Measurements from ENCODE around the gene INMT.
"Not testable (repeated sequence)": the region's sequence is repeated elsewhere in the genome, so short reads cannot be mapped to it uniquely, and the experiment has no call there.

The INMT gene

GRCh38 chr7:30751696-30752273 is at the start of gene INMT:
TSS of gene INMT (plus strand) at chr7:30752135. CDS start at chr7:30752151, 16 bp downstream.
- DNase-seq, result no peak
- TF ChIP-seq GATA1 (IDR thresholded peaks at IDR 0.05; ENCODE audit: low read depth, low read length) (no peak), POLR2A (IDR thresholded peaks at IDR 0.05; ENCODE audit: low read length) (no peak)

DNA sequence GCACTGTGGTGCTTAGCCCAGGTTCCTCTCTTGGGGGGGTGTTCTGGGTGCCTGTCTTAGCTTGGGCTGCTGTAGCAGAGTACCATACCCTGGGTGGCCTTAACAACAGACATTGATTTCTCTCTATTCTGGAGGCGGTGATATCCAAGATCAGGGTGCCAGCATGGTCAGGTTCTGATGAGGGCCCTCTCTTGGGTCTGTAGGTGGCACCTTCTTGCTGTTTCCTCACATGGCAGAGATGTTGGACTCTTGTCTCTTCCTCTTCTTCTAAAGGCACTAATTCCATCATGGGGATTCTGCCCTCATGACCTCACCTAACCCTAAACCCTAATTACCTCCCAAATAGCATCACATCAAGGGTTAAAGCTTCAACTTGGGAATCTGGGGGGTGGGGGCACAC is 49.7 kb upstream of the INMT start:
- DNase-seq, result no peak
- no peak for TF ChIP-seq GATA1 (IDR thresholded peaks at IDR 0.05; ENCODE audit: low read depth, low read length)

DNA sequence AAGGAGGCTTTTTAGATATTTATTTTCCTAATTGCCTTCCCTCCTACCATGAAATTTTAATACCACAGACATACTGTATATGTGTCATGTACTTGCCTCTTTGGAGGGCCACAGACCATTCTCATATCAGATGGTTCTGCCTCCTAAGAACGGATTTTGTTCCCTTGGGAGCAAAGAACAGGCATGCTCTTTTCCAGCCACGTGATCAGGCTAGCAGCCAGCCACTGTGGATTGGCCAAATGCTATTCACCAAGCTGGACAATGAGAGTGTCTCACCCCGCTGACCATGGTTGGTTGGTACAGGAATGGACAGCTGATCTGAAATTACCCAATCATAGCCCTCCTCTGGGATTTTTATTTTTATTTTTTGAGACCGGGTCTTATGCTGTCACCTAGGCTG is 48.2 kb upstream of the INMT start:
- DNase-seq, result no peak
- no peak for TF ChIP-seq GATA1 (IDR thresholded peaks at IDR 0.05; ENCODE audit: low read depth, low read length)
- no peak for TF ChIP-seq POLR2A (IDR thresholded peaks at IDR 0.05; ENCODE audit: low read length)

- DNase-seq, result no peak
Measured at GRCh38 chr7:30705008-30705407, 46.9 kb upstream of the INMT start.

DNA sequence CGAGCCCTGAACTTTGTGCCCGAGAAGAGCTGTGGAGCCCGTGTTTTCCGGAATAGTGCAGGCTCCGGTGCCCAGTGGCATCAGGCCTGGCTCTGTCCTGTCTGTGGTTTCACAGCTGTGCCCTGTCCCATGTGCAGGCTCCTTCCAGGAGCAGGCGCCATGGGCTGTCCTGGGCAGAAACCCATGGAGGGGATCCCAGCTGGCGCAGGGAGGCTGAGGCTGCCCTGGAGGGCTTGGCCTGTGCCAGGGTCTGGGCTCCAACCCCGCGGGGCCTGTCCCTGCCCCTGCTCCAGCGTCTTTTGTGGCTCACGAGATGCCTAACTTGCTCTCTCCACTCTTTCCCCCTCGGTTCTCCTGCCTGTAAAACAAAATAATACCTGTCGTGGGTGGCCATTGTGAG is 46.3 kb upstream of the INMT start:
- TF ChIP-seq GATA1 (IDR thresholded peaks at IDR 0.05; ENCODE audit: low read depth, low read length) (no peak), POLR2A (IDR thresholded peaks at IDR 0.05; ENCODE audit: low read length) (no peak)

More at GRCh38 chr7:30705008-30705407, 46.9 kb upstream of the INMT start:
- TF ChIP-seq POLR2A (IDR thresholded peaks at IDR 0.05; ENCODE audit: low read length) (no peak), GATA1 (IDR thresholded peaks at IDR 0.05; ENCODE audit: low read depth, low read length) (no peak)

DNA sequence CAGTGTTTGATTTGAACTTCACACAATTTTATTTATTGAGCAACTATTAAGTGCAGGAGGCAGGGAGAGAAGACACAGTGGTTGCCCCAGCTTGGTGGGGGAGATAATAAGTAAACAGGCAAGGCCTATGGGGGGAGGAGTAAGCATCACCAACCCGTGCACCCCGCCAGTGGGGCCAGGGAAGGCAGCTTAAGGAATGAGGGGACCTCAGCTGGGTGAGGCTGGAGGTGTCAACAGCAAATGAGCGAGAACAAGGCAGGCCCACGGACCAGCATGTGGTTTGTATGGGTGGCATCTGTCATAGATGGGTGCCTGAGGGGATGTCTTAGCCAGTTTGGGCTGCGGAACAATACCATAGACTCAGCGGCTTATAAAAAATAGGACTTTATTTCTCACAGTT is 45.6 kb upstream of the INMT start:
- no peak for DNase-seq
- TF ChIP-seq GATA1 (IDR thresholded peaks at IDR 0.05; ENCODE audit: low read depth, low read length) (no peak), POLR2A (IDR thresholded peaks at IDR 0.05; ENCODE audit: low read length) (no peak)

More for the DNA sequence above, 46.3 kb upstream of the INMT start:
- DNase-seq, result no peak

- DNase-seq, result no peak
- TF ChIP-seq GATA1 (IDR thresholded peaks at IDR 0.05; ENCODE audit: low read depth, low read length) (no peak), POLR2A (IDR thresholded peaks at IDR 0.05; ENCODE audit: low read length) (no peak)
Measured at GRCh38 chr7:30706908-30707307, 45.0 kb upstream of the INMT start.

DNA sequence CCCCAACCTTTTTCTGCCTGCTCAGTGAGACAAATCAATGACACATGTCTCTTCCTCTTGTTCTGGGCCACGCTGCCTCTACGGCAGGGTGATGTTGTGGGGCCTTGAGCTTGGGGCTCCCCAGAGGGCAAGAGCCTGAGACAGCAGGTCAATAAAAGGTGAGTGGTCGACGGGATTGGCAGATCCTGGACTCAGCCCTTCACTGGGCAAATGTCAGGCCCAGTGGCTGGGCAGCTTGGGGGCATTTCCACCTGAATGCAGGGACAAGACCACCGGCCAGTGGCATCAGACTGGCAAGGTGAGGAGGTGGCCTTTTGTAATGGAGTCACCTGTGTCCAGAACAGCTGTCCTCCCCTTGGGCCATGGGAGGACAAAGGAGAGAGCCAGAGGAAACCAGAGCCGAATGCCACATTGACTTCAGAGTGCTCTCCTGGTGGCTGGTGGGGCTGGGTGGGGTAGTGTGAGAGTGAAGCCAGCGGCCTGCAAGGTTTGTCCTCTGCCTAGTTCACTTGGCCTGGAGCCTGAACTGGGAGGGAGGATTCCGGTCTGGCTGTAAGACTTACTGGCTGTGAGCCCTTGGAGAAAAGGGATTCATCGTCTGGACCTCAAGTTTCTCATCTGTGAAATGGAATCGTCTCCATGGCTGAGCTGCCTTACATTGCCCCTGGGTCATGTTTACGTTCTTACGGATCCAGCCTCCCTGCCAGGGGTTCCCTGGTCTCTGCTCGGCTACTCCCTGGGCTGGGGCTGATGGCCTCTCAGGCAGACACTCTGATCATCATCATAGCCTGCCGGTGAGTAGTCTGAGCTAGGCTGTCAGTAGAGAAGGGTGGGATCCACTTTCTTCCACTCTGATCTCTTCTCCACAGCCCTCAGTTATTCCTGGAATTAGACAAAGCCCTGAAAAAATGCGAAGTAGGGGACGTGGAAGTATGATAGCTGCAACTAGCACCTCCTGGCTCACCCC is 44.3 kb upstream of the INMT start:
- no peak for DNase-seq
- TF ChIP-seq GATA1 (IDR thresholded peaks at IDR 0.05; ENCODE audit: low read depth, low read length) (no peak), POLR2A (IDR thresholded peaks at IDR 0.05; ENCODE audit: low read length) (no peak)

DNA sequence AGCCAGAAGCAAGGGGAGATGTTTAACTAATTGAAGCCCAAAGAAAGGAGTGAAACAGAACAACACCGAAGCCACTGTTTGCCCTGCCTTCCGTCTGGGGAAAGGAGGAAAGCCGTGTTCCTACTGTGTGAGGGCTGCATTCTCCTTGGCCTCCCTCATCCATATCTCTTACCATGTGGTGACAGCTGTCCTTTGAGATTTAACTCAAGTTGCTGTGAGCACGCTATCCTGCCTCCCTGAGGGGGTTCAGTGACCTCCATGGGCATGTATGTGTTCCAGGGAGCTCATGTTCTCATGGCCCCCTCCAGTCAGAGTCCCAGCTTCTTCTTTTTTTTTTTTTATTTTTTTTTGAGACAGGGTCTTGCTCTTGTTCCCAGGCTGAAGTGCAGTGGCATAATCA is 43.5 kb upstream of the INMT start:
- TF ChIP-seq GATA1 (IDR thresholded peaks at IDR 0.05; ENCODE audit: low read depth, low read length) (no peak), POLR2A (IDR thresholded peaks at IDR 0.05; ENCODE audit: low read length) (no peak)
- no peak for DNase-seq

- TF ChIP-seq POLR2A (IDR thresholded peaks at IDR 0.05; ENCODE audit: low read length) (no peak), GATA1 (IDR thresholded peaks at IDR 0.05; ENCODE audit: low read depth, low read length) (no peak)
- no peak for DNase-seq
Measured at GRCh38 chr7:30708983-30709382, 43.0 kb upstream of the INMT start.

DNA sequence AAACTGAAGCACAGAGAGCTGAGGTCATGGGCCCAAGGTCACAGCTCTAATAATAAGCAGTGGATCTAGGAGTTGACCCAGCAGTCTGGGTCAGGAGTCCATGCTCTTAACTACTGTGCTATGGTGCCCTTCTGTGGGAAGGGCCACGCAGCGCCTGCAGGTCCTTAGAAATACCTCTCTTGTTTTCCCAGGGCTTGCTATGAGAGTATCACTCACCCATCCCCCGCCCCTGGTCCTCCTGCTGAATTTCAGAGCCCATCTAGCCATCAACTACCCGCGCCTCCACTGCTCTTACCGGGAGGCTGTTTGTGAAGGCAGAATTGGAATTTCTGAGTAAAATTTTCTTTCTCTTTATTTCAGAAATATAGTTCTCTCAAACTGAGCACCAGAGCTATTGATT is 42.4 kb upstream of the INMT start:
- DNase-seq, result no peak

DNA sequence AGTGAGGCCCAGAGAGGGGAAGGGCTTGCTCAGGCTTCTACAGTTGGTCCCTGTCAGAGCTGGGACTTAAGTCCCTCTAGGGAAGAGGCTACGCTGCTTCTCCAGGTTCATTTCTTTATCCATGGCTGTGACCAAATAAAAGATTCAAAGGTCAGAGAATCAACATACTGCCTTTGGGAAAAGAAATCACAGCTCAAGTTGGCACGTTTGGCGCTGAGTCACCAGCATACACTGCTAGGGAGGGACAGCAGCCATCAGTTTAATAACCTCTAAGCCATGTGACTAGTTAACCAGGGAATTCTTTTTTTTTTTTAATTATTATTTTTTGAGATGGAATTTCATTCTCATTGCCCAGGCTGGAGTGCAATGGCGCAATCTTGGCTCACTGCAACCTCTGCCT is 41.3 kb upstream of the INMT start:
- DNase-seq, result no peak
- TF ChIP-seq GATA1 (IDR thresholded peaks at IDR 0.05; ENCODE audit: low read depth, low read length) (no peak), POLR2A (IDR thresholded peaks at IDR 0.05; ENCODE audit: low read length) (no peak)

More for the DNA sequence above, 42.4 kb upstream of the INMT start:
- TF ChIP-seq GATA1 (IDR thresholded peaks at IDR 0.05; ENCODE audit: low read depth, low read length) (no peak), POLR2A (IDR thresholded peaks at IDR 0.05; ENCODE audit: low read length) (no peak)

- TF ChIP-seq GATA1 (IDR thresholded peaks at IDR 0.05; ENCODE audit: low read depth, low read length), result no peak
- no peak for DNase-seq
Measured at GRCh38 chr7:30713392-30713791, 38.5 kb upstream of the INMT start.

GRCh38 chr7:30714129-30714528 is 37.8 kb upstream of the INMT start:
- no peak for TF ChIP-seq POLR2A (IDR thresholded peaks at IDR 0.05; ENCODE audit: low read length)
- TF ChIP-seq GATA1 (IDR thresholded peaks at IDR 0.05; ENCODE audit: low read depth, low read length), result no peak
- DNase-seq, result no peak

GRCh38 chr7:30717181-30717580 is 34.8 kb upstream of the INMT start:
- DNase-seq, result no peak
- no peak for TF ChIP-seq POLR2A (IDR thresholded peaks at IDR 0.05; ENCODE audit: low read length)
- TF ChIP-seq GATA1 (IDR thresholded peaks at IDR 0.05; ENCODE audit: low read depth, low read length), result no peak

- not testable (repeated sequence) for DNase-seq
Measured at GRCh38 chr7:30719434-30719833, 32.5 kb upstream of the INMT start.
